Stimulated activated CD8-positive, alpha-beta memory T cell treated with anti-CD3 and anti-CD28 coated beads, Interleukin-7, amount 100 ng/mL, for 24 hours (primary cell): ENCODE results near the gene KCNJ13.
"Not testable (repeated sequence)": the region's sequence is repeated elsewhere in the genome, so short reads cannot be mapped to it uniquely, and the experiment has no call there.

Experiments used
- DNase-seq: peaks from one replicate; pipeline ENCODE4 v3.0.0-alpha.2; 2020; ENCODE audit warnings: low read depth

The KCNJ13 gene

GRCh38 chr2:232761301-232761907, 15.0 kb downstream of the KCNJ13 start:
- DNase-seq = no peak

- DNase-seq = no peak
Observed at GRCh38 chr2:232757905-232758304, 18.5 kb downstream of the KCNJ13 start.

DNA sequence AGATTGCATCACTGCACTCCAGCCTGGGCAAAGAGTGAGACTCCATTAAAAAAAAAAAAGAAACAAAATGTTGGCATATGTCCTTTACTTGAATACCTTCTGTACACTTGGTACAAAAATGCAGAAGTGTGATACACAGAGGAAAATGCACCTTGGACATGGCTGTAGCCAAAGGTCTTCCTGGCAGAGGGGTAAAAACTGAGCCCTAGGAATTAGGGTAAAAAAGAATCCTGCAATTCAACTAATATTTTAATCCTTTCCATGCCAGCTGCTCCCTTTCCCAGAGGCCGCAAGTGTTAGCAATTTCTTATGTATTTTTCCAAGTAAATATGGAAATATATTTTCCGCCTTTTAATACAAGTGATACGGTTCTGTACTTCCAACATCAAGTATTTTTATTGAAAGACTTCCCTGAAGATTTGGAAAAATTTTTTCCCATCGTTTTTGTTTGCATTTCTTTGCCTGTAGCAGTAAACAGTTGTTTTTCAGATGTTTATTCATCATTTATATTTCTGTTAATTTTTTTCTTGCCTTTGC, 26.2 kb downstream of the KCNJ13 start:
- no peak for DNase-seq

DNA sequence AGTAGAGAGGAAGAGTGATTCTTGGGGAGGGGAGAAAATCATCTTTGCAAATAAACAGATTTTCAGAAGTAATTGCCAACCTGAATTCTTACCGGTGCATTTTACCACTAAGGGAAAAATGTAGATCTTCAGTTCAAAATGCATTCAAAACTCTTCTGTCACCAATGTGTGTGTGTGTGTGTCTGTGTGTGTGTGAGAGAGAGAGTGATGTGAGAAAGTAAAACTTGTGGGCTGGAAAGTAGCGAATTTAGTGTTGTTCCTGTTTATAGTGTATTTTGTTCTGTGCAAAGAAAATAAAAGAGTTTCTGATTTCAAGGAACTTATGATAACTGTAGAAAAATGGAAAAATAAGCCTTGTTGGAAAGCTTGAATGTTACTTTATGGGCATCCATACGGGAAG, 27.0 kb downstream of the KCNJ13 start:
- no peak for DNase-seq

DNA sequence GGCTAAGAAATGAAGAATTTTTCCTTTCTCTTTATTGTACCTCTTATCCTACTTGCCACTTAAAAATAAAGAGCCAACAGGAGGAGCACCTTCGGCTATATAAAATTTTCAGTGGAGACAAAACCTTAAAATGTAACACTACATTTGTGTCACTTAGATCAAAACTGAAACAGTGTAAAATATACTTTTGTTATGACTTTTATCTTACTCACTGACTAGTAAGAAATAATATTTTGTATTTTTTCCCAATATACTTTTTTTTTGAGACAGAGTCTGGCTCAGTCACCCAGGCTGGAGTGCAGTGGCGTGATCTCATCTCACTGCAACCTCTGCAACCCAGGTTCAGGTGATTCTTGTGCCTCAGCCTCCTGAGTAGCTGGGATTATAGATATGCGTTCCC, 28.3 kb downstream of the KCNJ13 start:
- DNase-seq = no peak

- DNase-seq = no peak
Observed at GRCh38 chr2:232744963-232745362, 31.4 kb downstream of the KCNJ13 start.

- DNase-seq = no peak
Observed at GRCh38 chr2:232741972-232742371, 34.4 kb downstream of the KCNJ13 start.

GRCh38 chr2:232741294-232741693, 35.1 kb downstream of the KCNJ13 start:
- no peak for DNase-seq

GRCh38 chr2:232731470-232731869, 44.9 kb downstream of the KCNJ13 start:
- no peak for DNase-seq

- no peak for DNase-seq
Observed at GRCh38 chr2:232728785-232729184, 47.6 kb downstream of the KCNJ13 start.

DNA sequence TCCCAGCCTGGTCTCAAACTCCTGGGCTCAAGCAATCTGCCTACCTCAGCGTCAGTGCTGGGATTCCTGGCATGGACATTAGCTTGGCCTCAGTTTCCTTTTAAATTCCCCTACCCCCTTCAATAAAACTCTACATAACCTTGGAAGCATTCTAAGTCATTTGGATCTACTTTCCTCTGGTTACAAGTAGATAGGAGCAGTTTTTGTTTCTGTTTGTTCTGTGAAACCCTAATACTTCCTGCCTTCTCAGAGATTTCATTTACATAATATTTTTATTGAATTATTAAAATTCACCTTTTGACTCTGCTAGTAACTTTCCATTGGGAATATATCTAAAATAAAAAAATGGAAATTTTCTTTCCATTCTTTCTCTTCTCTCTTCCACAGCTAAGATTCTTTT, 53.3 kb downstream of the KCNJ13 start:
- no peak for DNase-seq

DNA sequence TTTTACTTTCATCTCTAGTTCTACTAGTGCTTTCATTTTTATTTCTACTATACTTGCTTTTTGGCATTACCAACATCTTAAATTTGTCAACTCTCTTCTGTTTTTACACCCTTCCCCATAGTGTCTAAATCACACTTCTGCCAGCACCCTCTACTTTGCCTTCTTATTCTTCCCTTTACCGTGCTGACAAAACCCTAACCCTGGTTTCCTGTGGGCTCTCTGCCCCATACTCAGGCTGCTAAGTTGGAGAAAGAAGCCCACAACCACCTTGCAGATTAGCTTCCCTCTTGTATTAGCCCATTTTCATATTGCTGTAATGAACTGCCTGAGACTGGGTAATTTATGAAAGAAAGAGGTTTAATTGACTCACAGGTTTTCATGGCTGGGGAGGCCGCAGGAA, 54.5 kb downstream of the KCNJ13 start:
- DNase-seq = no peak

DNA sequence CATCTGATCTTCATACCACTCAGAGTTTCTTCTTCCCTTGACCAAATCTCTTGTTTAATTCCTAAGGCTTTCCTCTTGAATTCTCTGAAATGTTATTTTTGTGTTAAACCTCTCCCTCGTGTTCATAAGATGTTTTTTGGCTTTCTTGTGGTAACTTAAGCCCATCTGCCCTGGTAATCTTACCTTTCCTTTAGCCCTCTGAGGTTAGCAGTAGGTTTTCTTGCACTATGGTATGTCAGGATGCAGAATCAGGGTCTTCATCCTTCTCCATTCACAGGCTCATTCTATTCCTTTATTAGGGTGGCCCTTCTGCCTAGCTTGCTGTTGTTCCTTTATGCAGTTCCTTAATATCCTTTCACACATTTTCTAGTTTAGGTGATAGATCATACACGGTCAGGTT, 55.1 kb downstream of the KCNJ13 start:
- DNase-seq = no peak

- DNase-seq = not testable (repeated sequence)
Observed at GRCh38 chr2:232720056-232720455, 56.3 kb downstream of the KCNJ13 start.
